Fibroblast of lung (primary cell): Measurements from ENCODE around the gene MGAT1. TPM values are rescaled to one million over a fixed set of nuclear protein-coding genes. Genes with fewer than 3 reads are reported as not detected.

Experiments
- DNase-seq, 2 donors: peaks; one replicate each; pipeline versions ENCODE4 v3.0.0 to v3.0.0-alpha.2; 2010; ENCODE audit warnings: low read depth in 2 of 2
- H2AFZ ChIP-seq: 2 replicates; pipeline ENCODE4 v1.5.1; 2012; ENCODE audit warnings: low read length, control low read depth, inconsistent platforms
- H3K27ac ChIP-seq: 2 replicates; pipeline ENCODE4 v1.5.1; 2011; ENCODE audit warnings: low read length, control low read depth; ENCODE audit not compliant: insufficient read depth
- H3K27me3 ChIP-seq: 2 replicates; pipeline ENCODE4 v1.5.1; 2011; ENCODE audit warnings: mild to moderate bottlenecking, low read length; ENCODE audit not compliant: control insufficient read depth, insufficient read depth
- H3K36me3 ChIP-seq: 2 replicates; pipeline ENCODE4 v1.5.1; 2011; ENCODE audit warnings: low read length; ENCODE audit not compliant: control insufficient read depth, insufficient read depth
- H3K4me1 ChIP-seq: 2 replicates; pipeline ENCODE4 v1.5.1; 2011; ENCODE audit warnings: low read length; ENCODE audit not compliant: control insufficient read depth, insufficient read depth; ENCODE audit errors: extremely low read depth
- H3K4me2 ChIP-seq: 2 replicates; pipeline ENCODE4 v1.5.1; 2011; ENCODE audit warnings: low read length, control low read depth; ENCODE audit not compliant: insufficient read depth; ENCODE audit errors: extremely low read depth
- H3K4me3 ChIP-seq, 4 experiments: fragments of 200-600 bp in 1 of 4; sonication (generic) in 1 of 4; replicated peaks in 1 of 4; 2 replicates each; pipeline ENCODE4 v1.5.1; 2011 to 2016; ENCODE audit warnings: low read length in 4 of 4, low read depth in 3 of 4, mild to moderate bottlenecking in 3 of 4, control low read depth in 2 of 4, inconsistent platforms in 1 of 4, mixed read lengths in 1 of 4; ENCODE audit not compliant: insufficient read depth in 1 of 4; ENCODE audit errors: control extremely low read depth in 1 of 4
- H3K79me2 ChIP-seq: 2 replicates; pipeline ENCODE4 v1.5.1; 2012; ENCODE audit warnings: mild to moderate bottlenecking, low read length, inconsistent platforms; ENCODE audit not compliant: control insufficient read depth, insufficient read depth
- H3K9ac ChIP-seq: 2 replicates; pipeline ENCODE4 v1.5.1; 2011; ENCODE audit warnings: mild to moderate bottlenecking, low read length, control low read depth; ENCODE audit not compliant: insufficient read depth
- H3K9me3 ChIP-seq: 2 replicates; pipeline ENCODE4 v1.5.1; 2012; ENCODE audit warnings: low read depth, low read length; ENCODE audit not compliant: control insufficient read depth, insufficient read depth
- H4K20me1 ChIP-seq: 2 replicates; pipeline ENCODE4 v1.5.1; 2011; ENCODE audit warnings: low read length; ENCODE audit not compliant: control insufficient read depth, insufficient read depth; ENCODE audit errors: extremely low read depth
- EZH2 ChIP-seq: IDR thresholded peaks from 2 replicates; pipeline ENCODE4 v1.5.1; 2012; ENCODE audit warnings: low read length, control low read depth, mild to moderate bottlenecking; ENCODE audit errors: missing control alignments
- polyA plus RNA-seq, 2 donors: library from polyadenylated mRNA; depleted of rRNA in 1 of 2; stranded (reverse) in 1 of 2; unstranded in 1 of 2; fragments of >200 nt; gene quantifications; 2 replicates each; pipeline ENCODE4 v1.2.1, GENCODE V29; 2011 to 2012; ENCODE audit warnings: missing spikeins in 1 of 2
- total RNA-seq: library from RNA; depleted of rRNA; stranded (reverse); fragments of >200 nt; gene quantifications from 2 replicates; pipeline ENCODE4 v1.2.1, GENCODE V29; 2014
- TF ChIP-seq, protein P1 (sequence below), 2 donors: IDR thresholded peaks in 1 of 2; conservative IDR thresholded peaks in 1 of 2; 1 replicate in 1 of 2; 2 replicates in 1 of 2; pipeline ENCODE4 v1.5.1; 2011 to 2012; ENCODE audit warnings: low read length in 2 of 2, control low read depth in 1 of 2, inconsistent platforms in 1 of 2, low read depth in 1 of 2, mild to moderate bottlenecking in 1 of 2

The MGAT1 gene
- total and polyA plus RNA-seq, 2 donors (not counting 1 experiment from before 2014, with no cell fraction given) = 72.5 to 90.4 TPM

DNA sequence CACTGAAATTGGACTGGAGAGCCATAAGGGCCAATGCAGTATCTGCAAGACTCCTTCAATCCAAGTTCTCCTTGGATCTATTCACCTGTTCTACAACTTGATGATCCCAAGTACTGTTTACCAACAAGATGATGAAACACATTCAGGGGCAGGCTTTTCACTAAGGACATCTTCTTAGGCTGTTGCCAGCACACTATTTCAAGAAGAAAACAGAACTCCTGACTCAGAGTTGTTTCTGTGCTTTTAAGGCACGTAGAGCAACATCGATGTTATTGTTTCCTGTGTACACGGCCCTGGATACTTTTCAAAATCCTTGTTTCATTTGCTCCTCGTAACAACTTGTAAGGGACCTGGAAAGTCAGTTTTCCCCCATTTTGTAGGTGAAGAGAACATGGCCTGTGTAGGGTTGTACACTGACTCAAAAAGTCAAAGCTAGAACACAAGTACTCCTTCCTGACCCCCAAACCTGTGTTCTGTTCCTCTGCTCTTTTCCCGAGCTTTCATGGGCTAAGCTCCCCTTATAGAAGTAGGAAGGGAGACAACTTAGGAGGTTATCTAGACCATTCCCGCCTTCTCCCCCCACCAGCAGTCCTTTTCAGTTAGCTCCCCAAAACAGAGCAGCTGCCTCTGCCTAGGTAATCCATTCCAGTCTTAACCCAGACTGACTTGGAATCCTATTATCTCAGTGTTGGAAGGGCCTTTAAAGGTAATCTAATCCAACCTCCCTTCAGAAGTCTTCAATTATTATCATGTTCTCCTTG, 5.2 kb upstream of the MGAT1 start:
- Histone ChIP-seq H3K27me3 (no peaks in the 10 kb centered on the region), H3K4me2 (peak overlapping the region; percentile 42), H3K9me3 (no peaks in the 10 kb centered on the region), H3K9ac (no peak overlapping the region), H3K79me2 (peaks cover 18% of the 10 kb centered on the region), H3K36me3 (no peaks in the 10 kb centered on the region), H3K27ac (no peak overlapping the region), H4K20me1 (no peaks in the 10 kb centered on the region), H2AFZ (no peak overlapping the region), H3K4me3 (peak overlapping the region in 2 of 4 experiments; percentile 89 to 93), H3K4me1 (peaks cover 19% of the 10 kb centered on the region)
- TF ChIP-seq, protein P1, sequence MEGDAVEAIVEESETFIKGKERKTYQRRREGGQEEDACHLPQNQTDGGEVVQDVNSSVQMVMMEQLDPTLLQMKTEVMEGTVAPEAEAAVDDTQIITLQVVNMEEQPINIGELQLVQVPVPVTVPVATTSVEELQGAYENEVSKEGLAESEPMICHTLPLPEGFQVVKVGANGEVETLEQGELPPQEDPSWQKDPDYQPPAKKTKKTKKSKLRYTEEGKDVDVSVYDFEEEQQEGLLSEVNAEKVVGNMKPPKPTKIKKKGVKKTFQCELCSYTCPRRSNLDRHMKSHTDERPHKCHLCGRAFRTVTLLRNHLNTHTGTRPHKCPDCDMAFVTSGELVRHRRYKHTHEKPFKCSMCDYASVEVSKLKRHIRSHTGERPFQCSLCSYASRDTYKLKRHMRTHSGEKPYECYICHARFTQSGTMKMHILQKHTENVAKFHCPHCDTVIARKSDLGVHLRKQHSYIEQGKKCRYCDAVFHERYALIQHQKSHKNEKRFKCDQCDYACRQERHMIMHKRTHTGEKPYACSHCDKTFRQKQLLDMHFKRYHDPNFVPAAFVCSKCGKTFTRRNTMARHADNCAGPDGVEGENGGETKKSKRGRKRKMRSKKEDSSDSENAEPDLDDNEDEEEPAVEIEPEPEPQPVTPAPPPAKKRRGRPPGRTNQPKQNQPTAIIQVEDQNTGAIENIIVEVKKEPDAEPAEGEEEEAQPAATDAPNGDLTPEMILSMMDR (conservative IDR thresholded peaks at IDR 0.05 in 1 of 2, IDR thresholded peaks at IDR 0.05 in 1 of 2; ENCODE audit: low read depth in 1 of 2, low read length in 2 of 2) = no peak
- TF ChIP-seq EZH2 = no peak
- DNase-seq = no peak

DNA sequence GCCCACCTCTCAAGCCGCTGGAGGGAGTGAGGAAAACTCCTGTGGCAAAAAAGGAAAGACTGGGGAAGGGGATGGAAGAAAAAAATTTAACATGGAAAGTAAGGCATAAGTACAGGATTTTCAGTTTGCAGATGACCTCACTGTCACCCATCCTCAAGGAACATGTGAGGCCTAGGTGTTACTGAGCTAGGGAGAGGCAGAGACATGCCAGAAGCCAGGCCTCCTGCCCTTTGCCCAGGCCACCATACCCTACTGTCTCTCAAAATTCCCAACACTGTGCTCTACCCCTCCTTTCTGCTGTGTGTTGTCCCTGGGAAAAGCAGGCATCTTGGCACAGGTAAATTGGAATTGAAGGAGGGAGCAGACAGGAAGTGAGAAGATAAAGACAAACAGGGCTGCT, 4.4 kb upstream of the MGAT1 start:
- peaks cover 19% of the 10 kb centered on the region for H3K4me1 ChIP-seq
- H3K4me3 ChIP-seq = peak overlapping the region in 1 of 4 experiments; percentile 89
- no peak overlapping the region for H3K27ac ChIP-seq
- H3K9me3 ChIP-seq = no peaks in the 10 kb centered on the region
- no peaks in the 10 kb centered on the region for H3K36me3 ChIP-seq
- H3K9ac ChIP-seq = no peak overlapping the region
- peaks cover under 1% of the 10 kb centered on the region for H4K20me1 ChIP-seq
- DNase-seq = no peak
- no peak overlapping the region for H2AFZ ChIP-seq
- no peak for TF ChIP-seq EZH2
- TF ChIP-seq, protein P1 (conservative IDR thresholded peaks at IDR 0.05 in 1 of 2, IDR thresholded peaks at IDR 0.05 in 1 of 2; ENCODE audit: low read depth in 1 of 2, low read length in 2 of 2) = no peak
- H3K27me3 ChIP-seq = no peaks in the 10 kb centered on the region
- H3K4me2 ChIP-seq = no peak overlapping the region
- peaks cover 18% of the 10 kb centered on the region for H3K79me2 ChIP-seq

GRCh38 chr5:180806351-180807011, 3.9 kb upstream of the MGAT1 start:
- peaks cover 24% of the 10 kb centered on the region for H3K79me2 ChIP-seq
- H3K9me3 ChIP-seq = no peaks in the 10 kb centered on the region

More at GRCh38 chr5:180806351-180807011, 3.9 kb upstream of the MGAT1 start:
- Histone ChIP-seq H3K27me3 (no peaks in the 10 kb centered on the region), H3K4me1 (peaks cover 19% of the 10 kb centered on the region), H4K20me1 (peaks cover 4% of the 10 kb centered on the region), H3K9ac (no peak overlapping the region), H3K36me3 (no peaks in the 10 kb centered on the region), H3K4me3 (peak overlapping the region in 1 of 4 experiments; percentile 89), H3K4me2 (no peak overlapping the region), H2AFZ (no peak overlapping the region), H3K27ac (no peak overlapping the region)
- DNase-seq = no peak
- no peak for TF ChIP-seq EZH2
- TF ChIP-seq, protein P1 (conservative IDR thresholded peaks at IDR 0.05 in 1 of 2, IDR thresholded peaks at IDR 0.05 in 1 of 2; ENCODE audit: low read depth in 1 of 2, low read length in 2 of 2) = no peak
